GM10266 (cell line): ENCODE results near the gene DOCK6.
A peak's percentile ranks its signal among the peaks of the same experiment; 100 is the strongest.

ENCODE experiments used
- DNase-seq: peaks from one replicate; pipeline ENCODE4 v3.0.0; 2012; ENCODE audit errors: extremely low spot score
- TF ChIP-seq, protein P1 (sequence below): IDR thresholded peaks from 2 replicates; pipeline ENCODE4 v1.5.1; 2012; ENCODE audit warnings: mild to moderate bottlenecking, low read depth; ENCODE audit not compliant: control insufficient read depth, insufficient read depth; ENCODE audit errors: missing control alignments

Gene DOCK6

GRCh38 chr19:11246941-11247340, 15.4 kb downstream of the DOCK6 start:
- no peak for DNase-seq
- TF ChIP-seq, protein P1, sequence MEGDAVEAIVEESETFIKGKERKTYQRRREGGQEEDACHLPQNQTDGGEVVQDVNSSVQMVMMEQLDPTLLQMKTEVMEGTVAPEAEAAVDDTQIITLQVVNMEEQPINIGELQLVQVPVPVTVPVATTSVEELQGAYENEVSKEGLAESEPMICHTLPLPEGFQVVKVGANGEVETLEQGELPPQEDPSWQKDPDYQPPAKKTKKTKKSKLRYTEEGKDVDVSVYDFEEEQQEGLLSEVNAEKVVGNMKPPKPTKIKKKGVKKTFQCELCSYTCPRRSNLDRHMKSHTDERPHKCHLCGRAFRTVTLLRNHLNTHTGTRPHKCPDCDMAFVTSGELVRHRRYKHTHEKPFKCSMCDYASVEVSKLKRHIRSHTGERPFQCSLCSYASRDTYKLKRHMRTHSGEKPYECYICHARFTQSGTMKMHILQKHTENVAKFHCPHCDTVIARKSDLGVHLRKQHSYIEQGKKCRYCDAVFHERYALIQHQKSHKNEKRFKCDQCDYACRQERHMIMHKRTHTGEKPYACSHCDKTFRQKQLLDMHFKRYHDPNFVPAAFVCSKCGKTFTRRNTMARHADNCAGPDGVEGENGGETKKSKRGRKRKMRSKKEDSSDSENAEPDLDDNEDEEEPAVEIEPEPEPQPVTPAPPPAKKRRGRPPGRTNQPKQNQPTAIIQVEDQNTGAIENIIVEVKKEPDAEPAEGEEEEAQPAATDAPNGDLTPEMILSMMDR, result no peak

- DNase-seq, result no peak
- TF ChIP-seq, protein P1, result no peak
These were observed 17.3 kb downstream of the DOCK6 start for GRCh38 chr19:11244846-11245589.

DNA sequence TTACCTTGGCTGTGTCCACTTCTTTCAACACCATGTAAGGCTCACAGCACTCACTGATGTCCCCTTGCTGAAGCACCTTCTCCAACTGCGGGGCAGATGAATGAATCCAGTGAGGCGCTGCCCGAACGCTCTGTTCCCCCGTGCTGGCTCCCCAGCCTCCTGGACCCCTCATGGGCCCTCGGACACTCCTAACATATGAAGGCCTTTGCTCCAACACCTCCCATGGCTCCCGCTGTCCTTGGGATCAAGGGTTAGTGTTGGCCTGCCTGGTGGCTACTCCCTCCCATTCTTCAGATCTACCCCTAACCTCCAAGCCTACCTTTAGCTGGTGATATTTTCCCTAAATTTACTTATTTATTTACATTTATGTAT, 18.5 kb downstream of the DOCK6 start:
- DNase-seq, result no peak
- TF ChIP-seq, protein P1, result no peak

DNA sequence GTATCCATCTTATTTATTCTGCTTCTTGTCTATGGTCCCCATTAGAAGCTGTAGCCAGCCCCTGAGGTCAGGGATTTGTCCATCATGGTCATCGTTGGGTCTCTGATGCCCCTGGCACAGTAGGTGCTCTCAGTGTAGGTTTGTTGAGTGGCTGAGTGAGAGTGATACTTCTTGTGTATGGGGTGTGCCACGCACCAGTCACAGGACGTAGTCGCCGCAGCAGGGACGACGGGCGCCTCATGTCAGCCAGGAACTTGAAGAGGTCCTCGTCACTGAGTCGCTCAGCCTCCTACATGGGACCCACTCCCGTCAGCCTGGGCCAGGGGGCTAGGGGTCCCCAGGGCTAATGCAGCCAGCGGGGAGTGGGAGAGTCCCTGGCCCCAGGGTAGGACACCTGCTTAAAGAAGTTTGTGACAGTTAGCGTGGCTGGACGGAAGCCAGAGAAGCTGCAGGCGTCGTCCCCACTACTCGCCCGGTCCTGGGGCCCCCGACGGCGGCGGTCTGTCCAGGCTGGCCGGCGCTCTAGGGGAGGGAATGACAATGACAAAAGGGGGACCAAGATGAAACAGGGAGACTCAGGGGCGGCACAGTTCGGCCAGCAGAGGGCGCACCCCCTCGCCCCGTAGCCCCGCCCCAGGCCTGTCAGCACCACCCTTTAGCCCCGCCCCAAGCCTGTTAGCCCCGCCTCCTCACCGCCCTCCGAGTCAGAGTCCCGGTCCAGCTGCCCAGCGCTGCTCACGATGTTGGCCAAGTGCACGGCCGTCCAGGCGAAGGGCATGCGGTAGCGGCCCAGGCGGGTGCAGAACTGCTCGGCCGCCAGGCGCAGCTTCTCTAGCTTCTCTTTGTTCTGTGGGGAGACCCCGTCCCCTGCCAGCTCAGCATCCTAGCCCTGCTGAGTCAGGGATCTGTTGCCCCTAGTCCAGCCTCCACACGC, 19.2 kb downstream of the DOCK6 start:
- TF ChIP-seq, protein P1, result peak; percentile 63
- peak; percentile 98 for DNase-seq

- TF ChIP-seq, protein P1, result no peak
- no peak for DNase-seq
These were observed 20.3 kb downstream of the DOCK6 start for GRCh38 chr19:11242025-11242424.

DNA sequence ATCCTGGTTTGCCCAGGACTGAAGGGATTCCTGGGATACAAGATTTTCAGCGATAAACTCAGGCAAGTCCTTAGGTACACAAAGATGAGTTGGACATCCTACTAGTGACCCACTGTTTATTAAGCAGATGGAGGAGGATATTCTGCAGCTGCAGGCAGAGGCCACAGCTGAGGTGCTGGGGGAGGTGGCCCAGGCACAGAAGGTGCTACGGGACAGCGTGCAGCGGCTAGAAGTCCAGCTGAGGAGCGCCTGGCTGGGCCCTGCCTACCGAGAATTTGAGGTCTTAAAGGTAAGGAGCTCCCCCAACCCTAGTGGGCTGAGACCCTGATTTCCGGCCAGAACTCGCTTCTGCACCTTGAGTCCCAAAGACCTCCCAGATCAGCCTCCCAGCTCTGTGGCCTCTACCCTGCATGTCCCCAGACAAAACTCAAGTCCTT, 22.3 kb downstream of the DOCK6 start:
- DNase-seq, result no peak
- TF ChIP-seq, protein P1, result no peak
